ENCODE data around the gene LYPD5.

DNA sequence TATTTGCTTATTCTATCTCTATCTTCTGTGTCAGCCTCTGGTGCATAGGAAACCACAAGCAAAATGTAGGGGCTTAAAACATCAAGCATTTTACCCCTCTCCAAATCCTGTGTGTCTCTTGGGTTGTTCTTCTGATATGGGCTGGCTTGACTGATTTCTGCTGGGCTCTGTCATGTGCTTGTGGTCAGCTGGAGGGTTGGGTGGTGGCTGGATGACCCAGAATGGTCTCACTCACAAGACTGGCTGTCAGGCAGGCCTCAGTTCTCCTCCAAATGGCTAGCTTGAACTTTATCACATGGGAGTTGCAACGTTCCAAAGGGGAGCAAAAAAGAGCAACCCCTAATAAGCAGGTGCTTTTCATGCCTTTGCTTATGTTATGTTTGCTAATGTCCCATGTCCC is 9.6 kb upstream of the LYPD5 start:
- TF ChIP-seq, protein P1, sequence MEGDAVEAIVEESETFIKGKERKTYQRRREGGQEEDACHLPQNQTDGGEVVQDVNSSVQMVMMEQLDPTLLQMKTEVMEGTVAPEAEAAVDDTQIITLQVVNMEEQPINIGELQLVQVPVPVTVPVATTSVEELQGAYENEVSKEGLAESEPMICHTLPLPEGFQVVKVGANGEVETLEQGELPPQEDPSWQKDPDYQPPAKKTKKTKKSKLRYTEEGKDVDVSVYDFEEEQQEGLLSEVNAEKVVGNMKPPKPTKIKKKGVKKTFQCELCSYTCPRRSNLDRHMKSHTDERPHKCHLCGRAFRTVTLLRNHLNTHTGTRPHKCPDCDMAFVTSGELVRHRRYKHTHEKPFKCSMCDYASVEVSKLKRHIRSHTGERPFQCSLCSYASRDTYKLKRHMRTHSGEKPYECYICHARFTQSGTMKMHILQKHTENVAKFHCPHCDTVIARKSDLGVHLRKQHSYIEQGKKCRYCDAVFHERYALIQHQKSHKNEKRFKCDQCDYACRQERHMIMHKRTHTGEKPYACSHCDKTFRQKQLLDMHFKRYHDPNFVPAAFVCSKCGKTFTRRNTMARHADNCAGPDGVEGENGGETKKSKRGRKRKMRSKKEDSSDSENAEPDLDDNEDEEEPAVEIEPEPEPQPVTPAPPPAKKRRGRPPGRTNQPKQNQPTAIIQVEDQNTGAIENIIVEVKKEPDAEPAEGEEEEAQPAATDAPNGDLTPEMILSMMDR (IDR thresholded peaks at IDR 0.05), result no peak
- TF ChIP-seq POLR2A (IDR thresholded peaks at IDR 0.05), result no peak
